ENCODE results near the gene SPEM3. TPM values are rescaled to one million over a fixed set of nuclear protein-coding genes. Genes with fewer than 3 reads are reported as not detected.

SPEM3 gene
- total and polyA plus RNA-seq, 2 of the 4 experiments (the other 2 are of a cell fraction): not detected

- Histone ChIP-seq H2BK20ac (ENCODE audit: low read depth, low read length) (no peak overlapping the region), H3K27ac (ENCODE audit: insufficient read depth, low read length) (no peak overlapping the region), H4K91ac (ENCODE audit: insufficient read depth, low read depth, low read length) (no peak overlapping the region), H4K8ac (ENCODE audit: low read depth in 2 of 2, low read length in 2 of 2) (no peak overlapping the region), H3K27me3 (ENCODE audit: control insufficient read depth, insufficient read depth, low read length) (no peaks in the 10 kb centered on the region), H3K4me1 (ENCODE audit: control insufficient read depth, insufficient read depth, low read length) (peaks cover 6% of the 10 kb centered on the region; the same call in 1 of the 2 replicates), H3K18ac (ENCODE audit: low read depth, low read length) (no peak overlapping the region), H3K9me3 (ENCODE audit: control insufficient read depth, insufficient read depth, low read length) (no peaks in the 10 kb centered on the region), H3K4me2 (ENCODE audit: low read depth, low read length) (no peak overlapping the region), H3K14ac (replicated peaks; ENCODE audit: low read depth, low read length) (no peak overlapping the region), H2BK5ac (ENCODE audit: low read depth, low read length, poor library complexity, severe bottlenecking) (no peak overlapping the region), H2AK9ac (replicated peaks; ENCODE audit: low read depth, low read length, poor library complexity) (no peak overlapping the region), H3K79me1 (ENCODE audit: low read depth in 1 of 2, low read length in 2 of 2) (peaks cover 16 to 66% of the 10 kb centered on the region in 2 experiments; a peak in 3 of 4 replicates), H4K20me1 (ENCODE audit: insufficient read depth, low read length) (peaks cover 44% of the 10 kb centered on the region), H3K56ac (ENCODE audit: extremely low read depth, insufficient read depth, low read length) (no peak overlapping the region), H3K9ac (ENCODE audit: low read depth, low read length) (no peak overlapping the region), H3K4me3 (ENCODE audit: insufficient read depth, low read depth, low read length) (no peak overlapping the region), H2BK15ac (ENCODE audit: low read depth, low read length) (no peak overlapping the region), H3K36me3 (ENCODE audit: control insufficient read depth, insufficient read depth, low read length) (peaks cover 46% of the 10 kb centered on the region), H4K5ac (ENCODE audit: low read depth, low read length) (no peak overlapping the region), H2BK120ac (ENCODE audit: low read depth, low read length) (no peak overlapping the region), H3K4ac (ENCODE audit: low read depth, low read length) (no peak overlapping the region), H2AK5ac (ENCODE audit: low read depth, low read length) (no peak overlapping the region), H2AFZ (replicated peaks; ENCODE audit: low read length, poor library complexity) (no peak overlapping the region), H3K9me1 (ENCODE audit: insufficient read depth, low read length) (peaks cover 14% of the 10 kb centered on the region), H3K23ac (ENCODE audit: low read depth, low read length) (no peak overlapping the region)
- ChIA-PET POLR2A (ENCODE audit: unreplicated experiment) (no interaction called here), CTCF (no interaction called here)
- no peak for ATAC-seq (ENCODE audit: low read depth)
- in situ Hi-C loops (cut with MboI; ENCODE audit: low sequenced_read_pairs): no loop called here
- no peak for DNase-seq
- no TSS peak for BruUV-seq (replicated peaks)
- 92% methylated on average over 7 of the region's 14 CpGs; no CpG with 5 or more reads in 1 of the 2 experiments for WGBS, 2 experiments (ENCODE audit: extremely low coverage in 2 of 2, insufficient read length in 1 of 2)
- TF ChIP-seq NFE2L2 (IDR thresholded peaks at IDR 0.05; ENCODE audit: low read depth, low read length) (no peak), CTCF (conservative IDR thresholded peaks at IDR 0.05; ENCODE audit: low read depth, low read length) (no peak), CHD1 (IDR thresholded peaks at IDR 0.05; ENCODE audit: low read depth, low read length) (no peak), MAZ (IDR thresholded peaks at IDR 0.05; ENCODE audit: borderline replicate concordance, low read depth, low read length) (no peak), RCOR1 (IDR thresholded peaks at IDR 0.05; ENCODE audit: insufficient replicate concordance, low read length) (no peak), MXI1 (IDR thresholded peaks at IDR 0.05; ENCODE audit: borderline replicate concordance, low read depth, low read length) (no peak), POLR2A (IDR thresholded peaks at IDR 0.05; ENCODE audit: low read depth, low read length) (no peak), RAD21 (IDR thresholded peaks at IDR 0.05; ENCODE audit: low read length) (no peak), CEBPB (IDR thresholded peaks at IDR 0.05; ENCODE audit: low read depth, low read length) (no peak)
- TF ChIP-seq, protein P1, sequence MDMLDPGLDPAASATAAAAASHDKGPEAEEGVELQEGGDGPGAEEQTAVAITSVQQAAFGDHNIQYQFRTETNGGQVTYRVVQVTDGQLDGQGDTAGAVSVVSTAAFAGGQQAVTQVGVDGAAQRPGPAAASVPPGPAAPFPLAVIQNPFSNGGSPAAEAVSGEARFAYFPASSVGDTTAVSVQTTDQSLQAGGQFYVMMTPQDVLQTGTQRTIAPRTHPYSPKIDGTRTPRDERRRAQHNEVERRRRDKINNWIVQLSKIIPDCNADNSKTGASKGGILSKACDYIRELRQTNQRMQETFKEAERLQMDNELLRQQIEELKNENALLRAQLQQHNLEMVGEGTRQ (IDR thresholded peaks at IDR 0.05; ENCODE audit: low read depth, low read length): no peak
- intact Hi-C loops (cut with micrococcal nuclease): no loop called here
- dilution Hi-C loops (cut with HindIII; ENCODE audit: low sequenced_read_pairs, unreplicated experiment): no loop called here
These were observed 34.8 kb downstream of the SPEM3 start for GRCh38 chr17:7463372-7463846.
